Duodenal mucosa (tissue), 2 donors: ENCODE results near the gene MCF2L.
A peak's percentile ranks its signal among the peaks of the same experiment; 100 is the strongest.
"Not testable (repeated sequence)": the region's sequence is repeated elsewhere in the genome, so short reads cannot be mapped to it uniquely, and the experiment has no call there.

Experiments used
- H3K27ac ChIP-seq: one replicate; pipeline ENCODE4 v1.7.0; 2013; ENCODE audit warnings: low read depth, low read length
- H3K27me3 ChIP-seq, 2 donors: one replicate each; pipeline ENCODE4 v1.7.0; 2013; ENCODE audit warnings: low read length in 2 of 2, control low read depth in 1 of 2; ENCODE audit not compliant: insufficient read depth in 2 of 2, control insufficient read depth in 1 of 2
- H3K36me3 ChIP-seq, 2 donors: one replicate each; pipeline ENCODE4 v1.7.0; 2013; ENCODE audit warnings: low read length in 2 of 2, control low read depth in 1 of 2; ENCODE audit not compliant: insufficient read depth in 2 of 2, control insufficient read depth in 1 of 2
- H3K4me1 ChIP-seq, 2 donors: one replicate each; pipeline ENCODE4 v1.7.0; 2013; ENCODE audit warnings: low read length in 2 of 2, control low read depth in 1 of 2; ENCODE audit not compliant: insufficient read depth in 2 of 2, control insufficient read depth in 1 of 2
- H3K4me3 ChIP-seq, 2 donors: one replicate each; pipeline ENCODE4 v1.7.0; 2013; ENCODE audit warnings: low read length in 2 of 2, low read depth in 1 of 2
- H3K9ac ChIP-seq, 2 donors: one replicate each; pipeline ENCODE4 v1.7.0; 2013; ENCODE audit warnings: low read length in 2 of 2, low read depth in 1 of 2
- H3K9me3 ChIP-seq, 2 donors: one replicate each; pipeline ENCODE4 v1.7.0; 2013; ENCODE audit warnings: low read length in 2 of 2, control low read depth in 1 of 2; ENCODE audit not compliant: control insufficient read depth in 1 of 2

MCF2L gene

DNA sequence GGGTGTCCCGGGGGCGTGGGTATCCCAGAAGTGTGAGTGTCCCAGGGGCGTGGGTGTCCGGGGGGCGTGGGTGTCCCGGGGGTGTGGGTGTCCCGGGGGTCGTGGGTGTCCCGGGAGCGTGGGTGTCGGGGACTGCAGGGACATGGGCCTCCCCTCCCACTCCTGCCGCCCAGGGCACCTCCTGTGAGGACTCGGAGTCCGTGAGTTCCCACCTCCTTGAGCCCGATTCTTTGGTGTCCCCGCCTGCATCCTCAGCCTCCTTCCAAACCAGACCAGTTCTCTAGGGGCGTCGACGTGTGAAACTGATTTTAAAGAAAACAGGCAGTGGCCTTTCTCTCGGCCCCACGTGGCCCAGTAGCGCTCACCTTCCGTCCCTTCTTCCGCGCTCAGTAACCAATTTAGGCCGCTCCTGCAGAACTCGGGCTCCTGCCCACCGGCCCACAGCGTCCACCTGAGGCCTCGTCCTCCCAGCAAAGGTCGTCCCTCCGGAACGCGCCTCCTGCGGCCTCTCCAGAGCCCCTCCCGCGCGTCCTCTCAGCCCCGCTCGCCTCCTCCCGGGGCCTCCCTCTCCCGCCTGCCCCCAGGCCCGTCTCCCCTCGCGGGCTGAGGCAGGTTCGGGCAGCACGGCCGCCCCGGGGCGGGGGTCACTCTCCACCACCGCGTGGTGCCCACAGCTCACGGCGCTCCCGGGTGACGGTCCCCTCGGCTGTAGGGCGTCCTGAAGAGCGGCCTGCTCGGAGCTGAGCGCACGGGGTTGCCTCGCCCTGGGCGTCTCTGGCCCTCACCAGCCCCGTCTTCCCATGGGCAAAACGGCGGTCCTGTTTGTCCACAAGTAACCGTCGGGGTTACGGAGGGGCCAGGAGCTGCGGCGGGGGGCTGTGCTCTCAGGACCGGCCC is 140.4 kb downstream of the MCF2L start:
- H3K9me3 ChIP-seq = no peaks in the 10 kb centered on the region
- H3K9ac ChIP-seq = no peak overlapping the region
- H3K4me1 ChIP-seq = peaks cover 4 to 10% of the 10 kb centered on the region in 2 donors
- H3K27me3 ChIP-seq = peaks cover 12 to 24% of the 10 kb centered on the region in 2 donors
- no peaks in the 10 kb centered on the region for H3K36me3 ChIP-seq
- no peak overlapping the region for H3K27ac ChIP-seq
- H3K4me3 ChIP-seq = no peak overlapping the region

DNA sequence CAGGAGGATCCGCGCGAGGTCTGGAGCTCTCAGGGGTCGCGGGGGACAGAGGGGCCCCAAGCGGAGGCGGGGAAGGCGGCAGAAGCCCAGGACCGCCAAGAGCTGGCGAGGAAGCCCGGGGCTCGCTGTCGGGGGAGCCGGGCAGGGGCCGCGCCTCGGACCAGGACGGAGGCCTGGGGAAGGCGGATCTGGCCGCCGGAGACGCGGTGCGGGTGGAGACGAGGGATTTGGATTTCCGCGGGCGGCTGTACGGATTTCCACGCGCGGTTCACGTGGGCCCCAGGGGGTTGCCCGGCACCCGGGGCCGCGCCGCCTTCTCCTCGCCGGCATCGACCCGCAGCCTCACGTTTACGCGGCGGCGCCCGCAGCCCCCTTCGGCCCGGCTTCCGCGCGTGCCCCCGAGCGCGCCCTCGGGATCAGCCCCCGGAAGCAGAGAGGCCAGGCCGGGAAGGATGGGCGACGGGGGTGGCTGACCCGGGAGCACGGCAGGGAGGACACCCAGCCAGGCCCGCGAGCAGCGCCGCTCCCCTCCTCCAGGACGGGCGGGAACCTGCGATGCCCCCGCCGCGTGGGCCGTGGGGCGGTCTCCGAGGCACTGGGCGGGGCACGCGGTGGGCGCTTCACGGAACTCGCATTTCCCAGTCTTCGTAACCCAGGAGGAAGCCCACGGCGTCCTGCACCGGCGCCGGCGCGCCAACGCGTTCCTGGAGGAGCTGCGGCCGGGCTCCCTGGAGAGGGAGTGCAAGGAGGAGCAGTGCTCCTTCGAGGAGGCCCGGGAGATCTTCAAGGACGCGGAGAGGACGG is 141.2 kb downstream of the MCF2L start:
- Histone ChIP-seq H3K9me3 (no peaks in the 10 kb centered on the region), H3K36me3 (no peaks in the 10 kb centered on the region), H3K27ac (no peak overlapping the region), H3K27me3 (peaks cover 12 to 24% of the 10 kb centered on the region in 2 donors), H3K4me1 (peaks cover 4 to 7% of the 10 kb centered on the region in 2 donors), H3K4me3 (peak overlapping the region; percentile 29 to 36), H3K9ac (no peak overlapping the region)

DNA sequence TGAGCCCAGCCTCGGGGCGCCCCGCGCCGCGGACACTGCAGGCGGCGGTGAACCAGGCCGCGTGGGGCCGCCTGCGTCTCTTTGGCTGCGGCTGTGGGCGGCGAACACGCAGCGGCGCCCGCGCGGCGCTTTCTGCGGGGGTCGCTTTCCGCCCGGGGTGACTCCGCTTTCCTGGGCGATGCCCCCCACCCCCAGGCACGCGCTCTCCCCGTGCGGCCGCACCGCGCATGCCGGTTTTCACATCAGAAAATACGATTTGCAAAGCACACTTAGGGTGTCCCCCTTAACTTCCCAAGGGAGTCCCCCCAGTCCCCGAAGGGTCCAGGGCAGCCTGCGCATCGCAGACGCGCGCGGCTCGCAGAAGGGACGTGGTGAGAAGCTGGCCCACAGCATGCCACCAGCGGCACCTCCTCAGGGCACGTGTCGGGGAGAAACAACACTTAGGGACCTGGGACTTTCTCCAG is 141.9 kb downstream of the MCF2L start:
- Histone ChIP-seq H3K9ac (no peak overlapping the region), H3K4me1 (peaks cover under 1 to 2% of the 10 kb centered on the region in 2 donors), H3K27ac (no peak overlapping the region), H3K4me3 (peak overlapping the region; percentile 29 to 36), H3K9me3 (no peaks in the 10 kb centered on the region), H3K27me3 (peaks cover 12 to 24% of the 10 kb centered on the region in 2 donors), H3K36me3 (no peaks in the 10 kb centered on the region)

DNA sequence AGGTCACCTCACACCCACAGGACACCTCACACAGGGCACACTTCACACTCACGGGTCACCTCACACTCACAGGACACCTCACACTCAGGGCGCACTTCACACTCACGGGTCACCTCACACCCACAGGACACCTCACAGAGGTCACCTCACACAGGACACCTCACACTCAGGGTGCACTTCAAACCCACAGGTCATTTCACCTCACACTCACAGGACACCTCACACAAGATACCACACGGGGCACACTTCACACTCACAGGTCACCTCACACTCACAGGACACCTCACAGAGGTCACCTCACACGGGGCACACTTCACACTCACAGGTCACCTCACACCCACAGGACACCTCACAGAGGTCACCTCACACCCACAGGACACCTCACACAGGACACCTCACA is 142.8 kb downstream of the MCF2L start:
- H3K9me3 ChIP-seq, H3K27ac ChIP-seq, H3K9ac ChIP-seq, H3K36me3 ChIP-seq, H3K4me1 ChIP-seq, H3K4me3 ChIP-seq: not testable (repeated sequence)
- H3K27me3 ChIP-seq = peaks cover 12 to 24% of the 10 kb centered on the region in 2 donors

DNA sequence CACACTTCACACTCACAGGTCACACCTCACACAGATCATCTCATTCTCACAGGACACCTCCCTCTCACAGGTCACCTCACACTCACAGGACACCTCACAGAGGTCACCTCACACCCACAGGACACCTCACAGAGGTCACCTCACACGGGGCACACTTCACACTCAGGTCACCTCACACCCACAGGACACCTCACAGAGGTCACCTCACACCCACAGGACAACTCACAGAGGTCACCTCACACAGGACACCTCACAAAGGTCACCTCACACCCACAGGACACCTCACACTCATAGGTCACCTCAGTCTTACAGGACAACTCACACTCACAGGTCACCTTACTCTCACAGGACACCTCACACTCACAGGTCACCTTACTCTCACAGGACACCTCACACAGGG is 143.5 kb downstream of the MCF2L start:
- not testable (repeated sequence) for H3K27ac ChIP-seq, H3K36me3 ChIP-seq, H3K4me3 ChIP-seq, H3K9me3 ChIP-seq, H3K4me1 ChIP-seq, H3K9ac ChIP-seq
- peaks cover 12 to 24% of the 10 kb centered on the region in 2 donors for H3K27me3 ChIP-seq

DNA sequence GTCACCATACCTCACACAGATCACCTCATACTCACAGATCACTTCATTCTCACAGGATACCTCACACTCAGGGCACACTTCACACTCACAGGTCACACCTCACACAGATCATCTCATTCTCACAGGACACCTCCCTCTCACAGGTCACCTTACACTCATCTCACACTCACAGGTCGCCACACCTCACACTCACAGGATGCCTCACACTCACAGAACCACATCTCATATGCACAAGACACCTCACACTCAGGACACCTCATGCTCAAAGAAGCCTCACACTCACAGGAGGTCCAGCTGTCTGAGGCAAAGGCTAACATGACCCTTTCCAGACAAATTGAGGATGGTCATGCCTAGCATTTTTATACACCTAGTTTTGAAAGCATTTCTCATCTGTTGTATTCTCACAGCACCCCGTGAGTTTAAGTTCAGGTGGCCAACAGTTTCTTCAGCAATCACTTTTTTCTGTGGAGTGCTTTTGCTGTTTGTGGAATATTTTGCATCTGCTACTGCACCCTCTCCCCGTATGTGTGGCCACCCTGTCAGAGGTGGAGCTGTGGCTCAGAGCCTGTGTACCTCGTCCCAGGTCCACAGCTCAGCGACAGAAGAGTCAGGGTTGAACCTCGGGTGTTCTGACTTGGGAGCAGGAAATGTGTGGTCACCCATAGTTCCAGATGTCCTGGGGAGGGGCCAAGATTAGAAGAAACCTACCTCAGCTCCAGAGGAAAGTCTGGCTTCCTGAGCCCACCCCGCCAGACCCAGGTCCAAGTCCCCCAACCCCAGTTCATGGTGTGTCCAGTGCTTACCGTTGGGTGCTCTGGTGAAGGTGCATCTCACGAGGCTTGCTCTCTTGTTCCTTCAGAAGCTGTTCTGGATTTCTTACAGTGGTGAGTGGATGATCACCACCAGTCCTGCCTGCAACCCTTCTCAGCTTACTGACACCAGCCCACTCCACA is 144.2 kb downstream of the MCF2L start:
- Histone ChIP-seq H3K9ac (no peak overlapping the region), H3K36me3 (no peaks in the 10 kb centered on the region), H3K27me3 (peaks cover 12 to 24% of the 10 kb centered on the region in 2 donors)

DNA sequence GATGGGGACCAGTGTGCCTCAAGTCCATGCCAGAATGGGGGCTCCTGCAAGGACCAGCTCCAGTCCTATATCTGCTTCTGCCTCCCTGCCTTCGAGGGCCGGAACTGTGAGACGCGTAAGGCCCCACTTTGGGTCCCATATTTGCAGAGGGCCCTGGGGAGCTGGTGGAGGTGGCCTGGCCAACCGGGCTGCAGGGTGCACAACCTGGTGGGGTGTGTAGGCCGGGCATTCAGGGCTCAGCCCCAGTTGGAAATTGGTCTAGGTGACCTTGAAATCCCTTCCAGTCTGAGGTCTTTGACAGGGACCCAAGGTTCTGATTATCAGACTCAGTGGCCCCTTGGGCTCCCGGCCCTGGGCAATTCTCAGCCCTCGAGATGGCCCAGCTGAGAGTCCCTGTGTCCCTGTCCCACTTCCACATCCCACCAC is 144.8 kb downstream of the MCF2L start:
- H3K9ac ChIP-seq = no peak overlapping the region
- H3K4me3 ChIP-seq = no peak overlapping the region
- H3K27me3 ChIP-seq = peaks cover 12 to 24% of the 10 kb centered on the region in 2 donors
- H3K27ac ChIP-seq = no peak overlapping the region
- H3K4me1 ChIP-seq = no peaks in the 10 kb centered on the region
- H3K36me3 ChIP-seq = no peaks in the 10 kb centered on the region
- no peaks in the 10 kb centered on the region for H3K9me3 ChIP-seq

More for the DNA sequence above, 144.2 kb downstream of the MCF2L start:
- H3K4me3 ChIP-seq = no peak overlapping the region
- no peak overlapping the region for H3K27ac ChIP-seq
- no peaks in the 10 kb centered on the region for H3K4me1 ChIP-seq
- no peaks in the 10 kb centered on the region for H3K9me3 ChIP-seq

DNA sequence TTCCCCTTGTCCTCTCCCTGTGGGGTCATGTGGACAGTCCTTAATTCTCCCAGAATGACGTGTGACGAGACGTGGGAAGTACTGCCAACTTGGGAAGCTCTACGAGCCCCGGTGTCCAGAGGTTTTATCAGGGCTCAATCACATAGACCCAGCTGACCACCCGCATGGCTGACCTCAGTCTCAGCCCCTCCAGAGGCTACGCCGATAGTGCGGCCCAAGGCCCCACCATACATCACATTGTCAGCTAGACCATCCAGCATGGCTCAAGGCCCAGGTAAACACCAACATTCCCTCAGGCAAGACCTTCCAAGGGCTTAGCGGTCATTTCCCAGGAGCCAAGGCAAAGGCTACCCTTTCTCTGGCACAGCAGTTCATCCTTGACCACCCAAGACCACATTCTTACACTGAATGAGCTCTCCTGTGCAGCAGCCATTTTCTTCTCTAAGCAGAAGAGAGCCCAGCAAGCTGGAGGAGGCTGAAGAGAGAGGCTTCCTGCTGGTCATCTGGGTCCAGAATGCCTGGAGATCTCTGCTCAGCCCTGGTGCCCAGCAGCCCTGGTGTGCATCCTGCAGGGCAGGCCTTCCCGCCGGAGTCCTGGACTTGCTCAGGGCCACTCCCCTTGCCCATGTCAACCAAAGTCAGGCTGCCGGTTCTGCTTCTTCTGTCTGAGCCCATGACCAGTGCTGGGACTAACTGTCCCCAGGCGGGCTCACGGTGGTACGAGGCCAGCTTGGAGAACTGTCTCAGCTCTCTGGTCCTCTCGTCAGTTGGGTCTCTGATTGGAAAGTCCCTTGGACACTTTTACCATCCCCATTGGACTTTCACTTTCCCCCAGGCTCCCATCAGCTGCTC is 145.7 kb downstream of the MCF2L start:
- H3K27me3 ChIP-seq = peaks cover 12 to 20% of the 10 kb centered on the region in 2 donors
- no peak overlapping the region for H3K4me3 ChIP-seq
- H3K36me3 ChIP-seq = no peaks in the 10 kb centered on the region
- no peaks in the 10 kb centered on the region for H3K4me1 ChIP-seq
- H3K9me3 ChIP-seq = no peaks in the 10 kb centered on the region
- H3K27ac ChIP-seq = no peak overlapping the region
- no peak overlapping the region for H3K9ac ChIP-seq
